ENCODE results near the gene SH3BP5.

DNA sequence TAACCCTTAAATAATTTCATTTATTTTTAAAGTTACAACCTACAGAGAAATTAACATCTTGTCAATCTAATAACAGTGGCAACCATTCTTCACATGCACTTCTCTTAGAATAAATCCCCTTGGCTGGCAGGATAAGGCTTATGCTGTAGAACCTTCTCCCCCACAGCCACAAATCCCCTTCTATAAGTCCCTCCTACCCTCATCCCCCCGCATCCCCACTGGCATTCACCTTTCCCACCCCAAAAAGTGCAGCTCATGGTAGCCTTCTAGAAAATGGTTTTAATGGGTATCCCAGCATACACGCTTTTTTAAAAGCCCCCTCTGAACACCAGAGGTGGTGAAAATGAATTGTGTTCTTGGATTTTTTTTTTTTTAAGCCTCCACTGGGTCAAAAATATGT is 77.2 kb downstream of the SH3BP5 start:
- TF ChIP-seq CTCF (IDR thresholded peaks at IDR 0.05; ENCODE audit: low read depth, low read length) (no peak), EZH2phosphoT487 (IDR thresholded peaks at IDR 0.05; ENCODE audit: low read depth) (no peak)
